HG02938 (cell line): ENCODE results near the gene AMPD3.
"Not testable (repeated sequence)": the region's sequence is repeated elsewhere in the genome, so short reads cannot be mapped to it uniquely, and the experiment has no call there.

Experiments
- ATAC-seq: cut with Tn5 transposase; IDR thresholded peaks from one replicate; pipeline ENCODE4 v1.9.1; 2021; ENCODE audit warnings: mild to moderate bottlenecking, moderate library complexity; ENCODE audit not compliant: unreplicated experiment

The AMPD3 gene

GRCh38 chr11:10436683-10437082 lies 18.4 kb upstream of the AMPD3 start:
- ATAC-seq = not testable (repeated sequence)

- no peak for ATAC-seq
These were observed 16.6 kb upstream of the AMPD3 start for GRCh38 chr11:10438458-10438857.

GRCh38 chr11:10439351-10439750 lies 15.7 kb upstream of the AMPD3 start:
- ATAC-seq = no peak

- no peak for ATAC-seq
These were observed 15.1 kb upstream of the AMPD3 start for GRCh38 chr11:10439924-10440323.

GRCh38 chr11:10440401-10440800 lies 14.7 kb upstream of the AMPD3 start:
- no peak for ATAC-seq

GRCh38 chr11:10441091-10441490 lies 14.0 kb upstream of the AMPD3 start:
- ATAC-seq = no peak

- ATAC-seq = peak; percentile 95
These were observed 13.2 kb upstream of the AMPD3 start for GRCh38 chr11:10441652-10442503.

GRCh38 chr11:10443152-10443551 lies 11.9 kb upstream of the AMPD3 start:
- ATAC-seq = no peak

- ATAC-seq = no peak
These were observed 11.3 kb upstream of the AMPD3 start for GRCh38 chr11:10443721-10444235.

- ATAC-seq = no peak
These were observed 10.2 kb upstream of the AMPD3 start for GRCh38 chr11:10444725-10445315.

- ATAC-seq = no peak
These were observed 7.6 kb upstream of the AMPD3 start for GRCh38 chr11:10447445-10447844.

GRCh38 chr11:10450462-10451425 lies 4.3 kb upstream of the AMPD3 start:
- no peak for ATAC-seq

- ATAC-seq = no peak
These were observed 3.5 kb upstream of the AMPD3 start for GRCh38 chr11:10451426-10452116.

GRCh38 chr11:10452211-10452767 lies 2.8 kb upstream of the AMPD3 start:
- no peak for ATAC-seq

- ATAC-seq = no peak
These were observed 1.8 kb upstream of the AMPD3 start for GRCh38 chr11:10453261-10453660.

GRCh38 chr11:10455637-10456487 lies 798 bp downstream of the AMPD3 start:
- ATAC-seq = peak; percentile 54

GRCh38 chr11:10456519-10456918 lies 1.5 kb downstream of the AMPD3 start:
- ATAC-seq = no peak

GRCh38 chr11:10457901-10458300 lies 2.8 kb downstream of the AMPD3 start:
- no peak for ATAC-seq
